Measurements from ENCODE around the gene CAMTA1.

CAMTA1 gene

GRCh38 chr1:6777813-6778212, 7.4 kb upstream of the CAMTA1 start:
- DNase-seq = no peak

DNA sequence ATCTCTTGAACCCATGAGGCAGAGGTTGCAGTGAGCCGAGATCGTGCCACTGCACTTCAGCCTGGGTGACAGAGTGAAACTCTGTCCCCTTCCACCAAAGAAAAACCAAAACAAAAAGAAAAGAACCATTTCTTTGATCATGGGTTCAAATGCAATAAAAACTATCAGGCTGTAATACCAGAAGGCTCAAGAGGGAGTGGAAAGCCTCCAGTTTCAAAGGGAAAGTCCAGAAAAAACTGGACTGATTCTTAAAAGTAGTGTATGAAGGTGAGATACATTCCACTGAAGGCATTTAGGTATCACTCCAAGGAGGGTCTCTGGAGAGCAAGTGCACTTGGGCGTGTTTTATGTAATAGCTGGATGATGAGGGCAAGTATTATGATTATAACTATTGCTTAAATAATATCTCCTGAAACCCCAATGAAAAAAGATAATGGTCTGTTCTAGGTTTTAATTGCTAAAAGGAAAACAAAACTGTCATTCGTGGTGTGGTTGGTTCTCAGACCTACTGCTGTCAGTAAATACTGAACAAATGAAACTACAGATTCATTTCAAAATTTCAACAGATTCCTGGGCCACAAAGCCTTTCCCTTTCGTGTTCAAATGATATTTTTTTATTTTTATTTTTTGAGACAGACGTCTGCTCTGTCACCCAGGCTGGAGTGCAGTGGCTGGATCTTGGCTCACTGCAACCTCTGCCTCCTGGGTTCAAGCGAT, 6.0 kb upstream of the CAMTA1 start:
- DNase-seq = no peak

GRCh38 chr1:6782151-6782550, 3.1 kb upstream of the CAMTA1 start:
- no peak for DNase-seq

- no peak for DNase-seq
These were observed 2.0 kb upstream of the CAMTA1 start for GRCh38 chr1:6783221-6783620.

- no peak for DNase-seq
These were observed 1.2 kb upstream of the CAMTA1 start for GRCh38 chr1:6783936-6784559.

- DNase-seq = peak; percentile 82
These were observed 515 bp upstream of the CAMTA1 start for GRCh38 chr1:6784560-6785317.

- DNase-seq = no peak
These were observed 663 bp downstream of the CAMTA1 start for GRCh38 chr1:6785728-6786505.

DNA sequence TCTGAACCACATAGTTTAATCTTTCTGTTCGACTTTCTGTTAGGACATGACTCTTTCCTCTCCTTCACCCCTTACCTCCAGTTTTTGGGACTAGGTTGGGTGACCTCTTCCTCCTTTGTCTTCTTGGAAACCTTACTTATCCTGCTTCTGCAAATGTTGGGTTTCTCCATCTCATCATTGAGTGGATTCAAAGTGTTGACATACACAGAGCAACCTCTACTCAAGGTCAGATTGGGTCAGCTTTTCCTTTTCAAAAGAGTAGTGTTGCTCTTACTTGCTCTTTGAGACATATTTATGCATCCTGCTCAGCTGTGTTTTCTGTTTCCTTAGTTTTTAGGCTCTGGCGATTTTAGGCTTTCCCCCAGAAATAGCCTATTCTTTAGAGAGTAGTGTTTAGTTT, 3.7 kb downstream of the CAMTA1 start:
- no peak for DNase-seq

GRCh38 chr1:6790146-6790545, 4.9 kb downstream of the CAMTA1 start:
- no peak for DNase-seq

DNA sequence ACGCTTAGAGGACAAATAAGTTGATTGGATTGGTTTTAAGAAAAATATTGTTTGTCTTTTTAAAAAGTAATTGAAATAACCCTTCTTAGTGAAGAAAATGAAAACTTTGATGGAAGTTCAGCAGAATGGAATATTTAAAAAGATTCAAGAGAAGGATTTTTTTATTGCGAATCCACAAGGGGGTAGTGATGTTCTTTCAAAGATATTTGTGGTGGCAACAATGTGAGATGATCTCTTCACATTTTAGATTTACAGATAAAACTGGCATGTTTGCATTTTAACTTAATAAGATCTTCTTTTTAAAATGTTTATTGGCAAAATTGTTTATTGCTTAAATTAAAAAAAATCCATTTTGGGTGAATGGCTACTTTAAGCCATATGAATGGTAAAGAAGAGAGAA, 8.9 kb downstream of the CAMTA1 start:
- DNase-seq = no peak

- no peak for DNase-seq
These were observed 9.9 kb downstream of the CAMTA1 start for GRCh38 chr1:6795203-6795602.

- DNase-seq = no peak
These were observed 10.4 kb downstream of the CAMTA1 start for GRCh38 chr1:6795661-6796060.

DNA sequence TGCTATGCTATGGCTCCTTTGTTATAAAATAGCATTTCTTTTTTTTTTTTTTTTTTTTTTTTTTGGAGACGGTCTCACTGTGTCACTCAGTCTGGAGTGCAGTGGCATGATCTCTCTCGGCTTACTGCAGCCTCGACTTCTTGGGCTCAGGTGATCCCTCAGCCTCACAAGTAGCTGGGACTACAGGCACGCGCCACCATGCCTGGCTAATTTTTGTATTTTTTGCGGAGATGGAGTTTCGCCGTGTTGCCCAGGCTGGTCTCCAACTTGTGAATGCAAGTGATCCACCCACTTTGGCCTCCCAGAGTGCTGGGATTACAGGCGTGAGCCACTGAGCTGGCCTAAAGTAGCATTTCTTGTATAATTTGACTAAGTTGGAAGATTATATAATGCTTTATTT, 10.8 kb downstream of the CAMTA1 start:
- no peak for DNase-seq

GRCh38 chr1:6799499-6799898, 14.2 kb downstream of the CAMTA1 start:
- no peak for DNase-seq

DNA sequence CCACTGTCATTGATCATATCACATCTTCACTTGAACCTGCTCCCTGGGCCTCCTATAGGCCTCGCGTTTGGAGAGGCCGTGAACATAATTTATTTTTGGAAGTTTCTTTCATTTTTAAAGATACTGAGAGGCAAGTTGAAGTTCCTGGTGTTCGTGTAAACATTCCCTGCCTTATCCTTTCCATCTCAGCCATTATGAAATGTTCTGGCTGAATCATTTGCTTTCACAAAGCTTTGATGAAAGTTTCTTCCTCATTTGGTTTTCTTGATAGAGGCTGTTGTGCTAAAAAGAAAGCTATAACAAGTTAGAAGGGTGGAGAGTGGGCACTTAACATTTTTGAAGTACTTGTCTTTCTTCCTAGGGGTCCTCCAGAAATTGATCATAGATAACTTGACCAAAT, 15.5 kb downstream of the CAMTA1 start:
- no peak for DNase-seq

- DNase-seq = no peak
These were observed 15.9 kb downstream of the CAMTA1 start for GRCh38 chr1:6801199-6801598.

DNA sequence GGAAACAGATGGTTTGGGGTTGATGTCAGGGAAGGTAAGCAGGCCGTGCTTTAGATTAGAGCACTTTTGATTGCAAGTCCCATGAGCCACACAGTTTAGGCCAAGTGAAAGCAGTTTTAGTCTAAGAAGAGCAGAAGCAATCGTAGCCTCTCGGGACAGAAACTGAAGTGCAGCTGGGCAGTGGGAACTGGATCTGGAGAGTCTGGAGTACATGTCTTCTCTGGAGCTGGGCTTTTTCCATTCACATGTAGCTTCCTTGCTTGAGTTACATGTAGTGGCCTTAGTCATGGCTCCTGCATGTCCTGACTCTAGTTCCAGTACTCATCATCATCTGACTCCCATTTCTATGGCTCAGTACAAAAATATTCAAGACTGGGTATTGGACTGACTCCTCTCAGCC, 16.7 kb downstream of the CAMTA1 start:
- no peak for DNase-seq

DNA sequence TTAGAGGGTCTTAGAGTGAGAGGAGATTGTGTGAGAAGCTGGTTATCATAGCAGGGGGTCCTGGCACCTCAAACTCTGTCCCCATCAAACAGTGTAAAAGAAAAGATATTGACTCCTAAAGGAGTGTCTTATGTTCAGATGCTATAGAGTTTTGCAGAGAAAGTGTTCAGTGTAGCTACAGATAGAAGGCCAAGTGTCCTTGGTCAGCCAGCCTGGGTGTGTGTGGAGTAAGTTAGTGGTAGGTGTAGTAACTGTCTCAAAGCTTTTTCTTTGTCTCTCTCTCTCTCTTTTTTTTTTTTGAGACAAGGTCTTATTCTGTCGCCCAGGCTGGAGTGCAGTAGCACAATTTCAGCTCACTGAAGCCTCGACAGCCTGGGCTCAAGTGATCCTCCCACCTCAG, 17.2 kb downstream of the CAMTA1 start:
- DNase-seq = no peak

GRCh38 chr1:6802893-6803292, 17.6 kb downstream of the CAMTA1 start:
- no peak for DNase-seq

DNA sequence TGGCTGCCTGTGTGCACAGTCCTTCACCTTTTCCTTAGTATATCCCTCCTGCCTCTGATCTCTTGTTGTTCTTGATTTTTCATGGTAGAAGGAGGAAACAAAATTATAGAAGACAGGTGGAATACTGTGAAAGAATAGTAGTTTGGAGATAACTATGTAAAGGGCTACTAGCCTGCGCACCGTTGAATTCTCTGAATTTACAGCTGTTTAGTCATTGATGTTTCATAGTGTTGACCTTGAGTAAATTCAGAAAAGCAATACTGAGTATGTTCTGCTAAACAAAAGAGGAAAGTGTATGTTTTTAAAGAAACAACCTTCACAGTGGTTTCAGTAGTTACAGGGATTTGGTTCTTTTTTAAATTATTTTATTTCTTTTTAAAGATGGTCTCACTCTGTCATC, 18.1 kb downstream of the CAMTA1 start:
- DNase-seq = no peak

DNA sequence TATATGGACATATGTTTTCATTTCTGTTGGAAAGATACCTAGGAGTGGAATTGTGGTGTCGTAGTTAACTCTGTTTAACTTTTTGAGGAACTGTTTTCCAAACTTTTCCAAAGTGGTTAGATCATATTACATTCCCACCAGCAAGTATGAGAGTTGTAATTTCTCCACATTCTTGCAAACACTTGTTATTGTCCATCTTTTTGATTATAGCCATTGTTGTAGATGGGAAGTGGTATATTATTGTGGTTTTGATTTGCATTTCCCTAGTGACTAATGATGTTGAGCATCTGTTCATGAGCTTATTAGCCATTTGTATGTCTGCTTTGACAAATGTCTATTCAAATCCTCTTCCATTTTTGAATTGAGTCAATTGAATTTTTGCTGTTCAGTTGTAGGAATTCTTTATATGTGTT, 19.8 kb downstream of the CAMTA1 start:
- no peak for DNase-seq

GRCh38 chr1:6807782-6808181, 22.5 kb downstream of the CAMTA1 start:
- DNase-seq = no peak

- DNase-seq = no peak
These were observed 24.2 kb downstream of the CAMTA1 start for GRCh38 chr1:6809461-6809860.
